IMR-90 (cell line): ENCODE results near the gene KRT1.

ENCODE experiments used
- CEBPB ChIP-seq: IDR thresholded peaks from 2 replicates; pipeline ENCODE4 v1.6.1; 2012; ENCODE audit warnings: low read depth, low read length, improper control_type of control experiment
- FOS ChIP-seq: fragments of 150-350 bp; IDR thresholded peaks from 2 replicates; pipeline ENCODE4 v1.6.1; 2016; ENCODE audit warnings: low read depth, low read length
- MXI1 ChIP-seq: IDR thresholded peaks from 2 replicates; pipeline ENCODE4 v1.6.1; 2012; ENCODE audit warnings: low read depth, mild to moderate bottlenecking, low read length, moderate library complexity, borderline replicate concordance
- POLR2A ChIP-seq: IDR thresholded peaks from 2 replicates; pipeline ENCODE4 v1.6.1; 2012; ENCODE audit warnings: mild to moderate bottlenecking, low read depth, low read length
- RAD21 ChIP-seq: IDR thresholded peaks from 2 replicates; pipeline ENCODE4 v1.6.1; 2012; ENCODE audit warnings: low read length, improper control_type of control experiment
- RCOR1 ChIP-seq: IDR thresholded peaks from 2 replicates; pipeline ENCODE4 v1.6.1; 2012; ENCODE audit warnings: mild to moderate bottlenecking, low read length, improper control_type of control experiment; ENCODE audit not compliant: insufficient replicate concordance
- TF ChIP-seq, protein P1 (sequence below): conservative IDR thresholded peaks from 2 replicates; pipeline ENCODE4 v1.5.1; 2012; ENCODE audit warnings: mild to moderate bottlenecking, low read depth, low read length, improper control_type of control experiment

DNA sequence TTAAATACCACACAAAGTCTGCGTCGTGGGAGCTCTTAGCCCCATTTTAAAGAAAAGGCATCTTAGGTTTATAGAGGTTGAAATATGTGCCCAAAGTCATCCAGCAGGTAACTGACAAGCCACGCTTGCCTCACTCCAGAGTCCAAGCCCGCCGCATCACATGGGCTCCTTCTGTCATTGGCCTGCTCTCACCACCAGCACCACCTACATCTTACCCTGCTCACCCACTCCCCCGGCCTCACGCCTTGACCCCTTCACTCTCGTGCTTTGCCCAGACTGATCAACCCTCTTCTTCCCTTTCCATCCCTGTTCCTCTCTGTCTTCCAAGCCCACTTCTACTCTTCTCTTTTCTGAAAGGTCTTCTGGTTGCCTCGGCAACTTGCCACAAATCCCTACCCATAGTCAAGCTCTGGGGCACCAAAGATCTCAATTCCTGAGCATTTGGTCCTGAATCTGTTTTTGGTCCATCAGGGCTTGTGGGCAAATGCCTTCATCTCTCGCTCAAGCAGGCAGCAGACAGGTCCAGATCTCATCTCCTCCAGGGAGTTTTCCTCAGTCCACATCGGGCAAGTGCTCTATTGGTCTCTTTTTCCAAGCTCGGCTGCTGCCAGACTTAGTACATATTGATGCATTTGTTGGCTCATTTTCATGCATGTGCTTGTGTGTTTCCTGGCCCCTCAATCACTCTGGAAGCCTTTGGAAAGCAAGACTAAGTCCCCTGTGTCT is 3.5 kb upstream of the KRT1 start:
- no peak for TF ChIP-seq FOS
- no peak for TF ChIP-seq POLR2A
- TF ChIP-seq, protein P1, sequence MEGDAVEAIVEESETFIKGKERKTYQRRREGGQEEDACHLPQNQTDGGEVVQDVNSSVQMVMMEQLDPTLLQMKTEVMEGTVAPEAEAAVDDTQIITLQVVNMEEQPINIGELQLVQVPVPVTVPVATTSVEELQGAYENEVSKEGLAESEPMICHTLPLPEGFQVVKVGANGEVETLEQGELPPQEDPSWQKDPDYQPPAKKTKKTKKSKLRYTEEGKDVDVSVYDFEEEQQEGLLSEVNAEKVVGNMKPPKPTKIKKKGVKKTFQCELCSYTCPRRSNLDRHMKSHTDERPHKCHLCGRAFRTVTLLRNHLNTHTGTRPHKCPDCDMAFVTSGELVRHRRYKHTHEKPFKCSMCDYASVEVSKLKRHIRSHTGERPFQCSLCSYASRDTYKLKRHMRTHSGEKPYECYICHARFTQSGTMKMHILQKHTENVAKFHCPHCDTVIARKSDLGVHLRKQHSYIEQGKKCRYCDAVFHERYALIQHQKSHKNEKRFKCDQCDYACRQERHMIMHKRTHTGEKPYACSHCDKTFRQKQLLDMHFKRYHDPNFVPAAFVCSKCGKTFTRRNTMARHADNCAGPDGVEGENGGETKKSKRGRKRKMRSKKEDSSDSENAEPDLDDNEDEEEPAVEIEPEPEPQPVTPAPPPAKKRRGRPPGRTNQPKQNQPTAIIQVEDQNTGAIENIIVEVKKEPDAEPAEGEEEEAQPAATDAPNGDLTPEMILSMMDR, result no peak
- no peak for TF ChIP-seq MXI1
- no peak for TF ChIP-seq CEBPB
- no peak for TF ChIP-seq RCOR1
- TF ChIP-seq RAD21, result no peak
